ENCODE results near the gene SNRNP40. TPM values are rescaled to one million over a fixed set of nuclear protein-coding genes. Genes with fewer than 3 reads are reported as not detected.

The SNRNP40 gene
- total RNA-seq, 1 experiment from 2014 or later: 126 TPM

- DNase-seq (ENCODE audit: low read depth): no peak
- in situ Hi-C loops (cut with HindIII; ENCODE audit: low pct_unique_long_range_greater_than_20kb, low sequenced_read_pairs): no loop called here
These were observed 82.1 kb downstream of the SNRNP40 start for GRCh38 chr1:31214316-31215064.

Other genes starting within 250 kb of the SNRNP40 start
- 27.4 and 35.4 TPM in 2 replicates for gene PUM1, start 231.1 kb downstream of the SNRNP40 start, total RNA-seq (2014; rRNA removed; shearing (Covaris generic); ENCODE audit: low replicate concordance)
- gene NKAIN1, start 56.9 kb downstream of the SNRNP40 start, total RNA-seq (2014; rRNA removed; shearing (Covaris generic); ENCODE audit: low replicate concordance): 0.54 and 3.2 TPM in 2 replicates
- gene ZCCHC17, start 244 bp upstream of the SNRNP40 start, total RNA-seq (2014; rRNA removed; shearing (Covaris generic); ENCODE audit: low replicate concordance): 49.5 and 56.1 TPM in 2 replicates
- gene FABP3, start 76.3 kb upstream of the SNRNP40 start, total RNA-seq (2014; rRNA removed; shearing (Covaris generic); ENCODE audit: low replicate concordance): not detected in 2 replicates
- gene SERINC2, start 116.4 kb upstream of the SNRNP40 start, total RNA-seq (2014; rRNA removed; shearing (Covaris generic); ENCODE audit: low replicate concordance): 7.1 and 13.3 TPM in 2 replicates

Data from Caki2 (cell line).